H9 (cell line): ENCODE results near the gene RXFP1. TPM values are rescaled to one million over a fixed set of nuclear protein-coding genes. Genes with fewer than 3 reads are reported as not detected.

Source experiments
- DNase-seq: peaks from one replicate; pipeline ENCODE4 v3.0.0-alpha.2; 2017
- H2AFZ ChIP-seq: one replicate; pipeline ENCODE4 v1.6.1; 2013; ENCODE audit warnings: mild to moderate bottlenecking, low read length, control low read depth, moderate library complexity
- H2AK5ac ChIP-seq: 2 replicates; pipeline ENCODE4 v1.6.1; 2013; ENCODE audit warnings: low read length, control low read depth, mixed read lengths; ENCODE audit not compliant: insufficient read length
- H2BK120ac ChIP-seq: one replicate; pipeline ENCODE4 v1.6.1; 2013; ENCODE audit warnings: low read depth, mild to moderate bottlenecking, low read length, control low read depth, inconsistent platforms; ENCODE audit not compliant: poor library complexity, severe bottlenecking
- H2BK12ac ChIP-seq: 2 replicates; pipeline ENCODE4 v1.6.1; 2013; ENCODE audit warnings: low read length, control low read depth, mixed read lengths, low read depth; ENCODE audit not compliant: insufficient read length
- H2BK15ac ChIP-seq: 2 replicates; pipeline ENCODE4 v1.6.1; 2013; ENCODE audit warnings: low read depth, low read length, control low read depth
- H2BK20ac ChIP-seq: one replicate; pipeline ENCODE4 v1.6.1; 2013; ENCODE audit warnings: low read depth, mild to moderate bottlenecking, low read length, control low read depth, inconsistent platforms; ENCODE audit not compliant: poor library complexity, severe bottlenecking
- H2BK5ac ChIP-seq: 2 replicates; pipeline ENCODE4 v1.6.1; 2013; ENCODE audit warnings: low read length, control low read depth, mixed read lengths; ENCODE audit not compliant: insufficient read length
- H3K14ac ChIP-seq: 2 replicates; pipeline ENCODE4 v1.6.1; 2013; ENCODE audit warnings: low read length, control low read depth; ENCODE audit not compliant: insufficient read depth
- H3K18ac ChIP-seq: 2 replicates; pipeline ENCODE4 v1.6.1; 2013; ENCODE audit warnings: low read depth, mild to moderate bottlenecking, mixed read lengths, low read length, control low read depth; ENCODE audit not compliant: insufficient read length
- H3K23ac ChIP-seq: 2 replicates; pipeline ENCODE4 v1.6.1; 2013; ENCODE audit warnings: low read length, control low read depth, mixed read lengths, low read depth; ENCODE audit not compliant: insufficient read length
- H3K23me2 ChIP-seq: 2 replicates; pipeline ENCODE4 v1.6.1; 2013; ENCODE audit warnings: low read depth, mild to moderate bottlenecking, mixed read lengths, low read length, control low read depth; ENCODE audit not compliant: insufficient read length, poor library complexity, severe bottlenecking
- H3K27ac ChIP-seq: 2 replicates; pipeline ENCODE4 v1.5.1; 2013; ENCODE audit warnings: low read length, control low read depth, mixed read lengths, low read depth; ENCODE audit not compliant: insufficient read length
- H3K27me3 ChIP-seq: 2 replicates; pipeline ENCODE4 v1.6.1; 2013; ENCODE audit warnings: low read length, control low read depth, inconsistent platforms; ENCODE audit not compliant: insufficient read depth
- H3K4ac ChIP-seq: 2 replicates; pipeline ENCODE4 v1.6.1; 2013; ENCODE audit warnings: low read depth, mild to moderate bottlenecking, control low read depth, inconsistent platforms, low read length, moderate library complexity
- H3K4me1 ChIP-seq: 2 replicates; pipeline ENCODE4 v1.6.1; 2013; ENCODE audit warnings: low read length, control low read depth, inconsistent platforms; ENCODE audit not compliant: insufficient read depth
- H3K4me2 ChIP-seq: 2 replicates; pipeline ENCODE4 v1.6.1; 2013; ENCODE audit warnings: low read length, control low read depth, mixed read lengths; ENCODE audit not compliant: insufficient read length, insufficient read depth
- H3K56ac ChIP-seq: 2 replicates; pipeline ENCODE4 v1.6.1; 2013; ENCODE audit warnings: low read depth, mild to moderate bottlenecking, mixed read lengths, low read length, control low read depth; ENCODE audit not compliant: insufficient read length
- H3K79me1 ChIP-seq: 2 replicates; pipeline ENCODE4 v1.6.1; 2013; ENCODE audit warnings: low read depth, mild to moderate bottlenecking, moderate library complexity, low read length, control low read depth, inconsistent platforms; ENCODE audit not compliant: insufficient read depth, poor library complexity, severe bottlenecking
- H3K79me2 ChIP-seq: 2 replicates; pipeline ENCODE4 v1.6.1; 2013; ENCODE audit warnings: low read length, control low read depth, inconsistent platforms; ENCODE audit not compliant: insufficient read depth
- H3K9ac ChIP-seq: 2 replicates; pipeline ENCODE4 v1.6.1; 2013; ENCODE audit warnings: low read length, control low read depth, mixed read lengths; ENCODE audit not compliant: insufficient read length; ENCODE audit errors: extremely low read depth
- H3K9me3 ChIP-seq: one replicate; pipeline ENCODE4 v1.6.1; 2013; ENCODE audit warnings: low read depth, low read length, inconsistent platforms; ENCODE audit not compliant: control insufficient read depth
- H3T11ph ChIP-seq: one replicate; pipeline ENCODE4 v1.6.1; 2013; ENCODE audit warnings: mild to moderate bottlenecking, low read length, control low read depth, inconsistent platforms
- H4K20me1 ChIP-seq: one replicate; pipeline ENCODE4 v1.6.1; 2013; ENCODE audit not compliant: control insufficient read depth, insufficient read length, insufficient read depth
- H4K5ac ChIP-seq: 2 replicates; pipeline ENCODE4 v1.6.1; 2013; ENCODE audit warnings: low read depth, mild to moderate bottlenecking, mixed read lengths, low read length, control low read depth; ENCODE audit not compliant: insufficient read length
- H4K8ac ChIP-seq: replicated peaks from 2 replicates; pipeline ENCODE4 v1.6.1; 2013; ENCODE audit warnings: low read length, control low read depth, mixed read lengths, low read depth; ENCODE audit not compliant: insufficient read length
- H4K91ac ChIP-seq: 2 replicates; pipeline ENCODE4 v1.6.1; 2013; ENCODE audit warnings: low read depth, mild to moderate bottlenecking, moderate library complexity, mixed read lengths, low read length, control low read depth; ENCODE audit not compliant: insufficient read length
- H3K27ac Mint-ChIP-seq, 3 experiments: 2 replicates in 2 of 3; 3 replicates in 1 of 3; pipeline ENCODE4 v1.8.0; 2020 to 2021; ENCODE audit warnings: mixed read lengths in 3 of 3, mild to moderate bottlenecking in 1 of 3, moderate library complexity in 1 of 3
- H3K27me3 Mint-ChIP-seq: 2 replicates; pipeline ENCODE4 v1.8.0; 2021; ENCODE audit warnings: low read depth, mild to moderate bottlenecking, moderate library complexity, mixed read lengths
- H3K36me3 Mint-ChIP-seq, 3 experiments: 2 replicates in 2 of 3; 3 replicates in 1 of 3; pipeline ENCODE4 v1.8.0; 2020 to 2021; ENCODE audit warnings: low read depth in 3 of 3, mixed read lengths in 3 of 3; ENCODE audit not compliant: insufficient read depth in 1 of 3
- H3K4me1 Mint-ChIP-seq, 2 experiments: 2 replicates each; pipeline ENCODE4 v1.8.0; 2020; ENCODE audit warnings: mixed read lengths in 2 of 2
- H3K4me3 Mint-ChIP-seq, 2 experiments: 2 replicates in 1 of 2; 3 replicates in 1 of 2; pipeline ENCODE4 v1.8.0; 2020 to 2021; ENCODE audit warnings: mild to moderate bottlenecking in 2 of 2, mixed read lengths in 2 of 2, moderate library complexity in 1 of 2
- H3K9me3 Mint-ChIP-seq, 2 experiments: 2 replicates in 1 of 2; 3 replicates in 1 of 2; pipeline ENCODE4 v1.8.0; 2020; ENCODE audit warnings: mild to moderate bottlenecking in 2 of 2, mixed read lengths in 2 of 2, moderate library complexity in 1 of 2
- CTCF ChIP-seq: fragments of 200-600 bp; sonication (generic); conservative IDR thresholded peaks from 3 replicates; pipeline ENCODE4 v1.8.0; 2021; ENCODE audit warnings: antibody characterized with exemption, mild to moderate bottlenecking
- WGBS: extraction: QIAGEN DNeasy Blood & Tissue Kit; methylation state at CpG from one replicate; pipeline ENCODE4 v1.1.7; 2013; ENCODE audit warnings: missing lambda C conversion rate, low lambda C conversion rate, mixed read lengths; ENCODE audit not compliant: insufficient read length; ENCODE audit errors: extremely low coverage; 5-methylcytosine and 5-hydroxymethylcytosine counted together
- total RNA-seq: library from RNA; stranded (reverse); gene quantifications from 2 replicates; pipeline ENCODE4 v1.2.1, GENCODE V29; 2021

The RXFP1 gene
- total RNA-seq, 1 experiment from 2014 or later = 0.17 TPM

GRCh38 chr4:158622251-158622650, 100.6 kb downstream of the RXFP1 start:
- DNase-seq = no peak
- Mint-ChIP-seq H3K4me1 (peaks cover 5 to 12% of the 10 kb centered on the region in 2 experiments; a peak in 3 of 4 replicates), H3K9me3 (no peaks in the 10 kb centered on the region), H3K4me3 (no peak overlapping the region), H3K27me3 (no peaks in the 10 kb centered on the region), H3K36me3 (no peaks in the 10 kb centered on the region), H3K27ac (no peak overlapping the region)
- Histone ChIP-seq H3K23me2 (no peaks in the 10 kb centered on the region), H3K79me2 (no peaks in the 10 kb centered on the region), H2BK5ac (no peak overlapping the region), H3K56ac (no peak overlapping the region), H2BK20ac (no peak overlapping the region), H3K27me3 (no peaks in the 10 kb centered on the region), H3K79me1 (no peaks in the 10 kb centered on the region), H3T11ph (no peak overlapping the region), H2BK12ac (no peak overlapping the region), H2BK120ac (no peak overlapping the region), H3K18ac (no peak overlapping the region), H3K14ac (no peak overlapping the region), H2BK15ac (no peak overlapping the region), H3K23ac (no peak overlapping the region), H4K91ac (no peak overlapping the region), H2AFZ (no peak overlapping the region), H3K9me3 (no peaks in the 10 kb centered on the region), H3K4me1 (no peaks in the 10 kb centered on the region; the same call in 1 of the 2 replicates), H3K9ac (no peak overlapping the region), H3K4me2 (no peak overlapping the region), H3K27ac (no peak overlapping the region), H4K5ac (no peak overlapping the region), H3K4ac (no peak overlapping the region), H4K8ac (no peak overlapping the region), H2AK5ac (no peak overlapping the region), H4K20me1 (no peaks in the 10 kb centered on the region)
- no peak for TF ChIP-seq CTCF
- no CpG with 5 or more reads among the region's 3 CpGs for WGBS
